ENCODE measurements around the gene TCEA2. TPM values are rescaled to one million over a fixed set of nuclear protein-coding genes. Genes with fewer than 3 reads are reported as not detected.

Gene TCEA2
- total RNA-seq, 1 donor from 2014 or later = 23.2 TPM

DNA sequence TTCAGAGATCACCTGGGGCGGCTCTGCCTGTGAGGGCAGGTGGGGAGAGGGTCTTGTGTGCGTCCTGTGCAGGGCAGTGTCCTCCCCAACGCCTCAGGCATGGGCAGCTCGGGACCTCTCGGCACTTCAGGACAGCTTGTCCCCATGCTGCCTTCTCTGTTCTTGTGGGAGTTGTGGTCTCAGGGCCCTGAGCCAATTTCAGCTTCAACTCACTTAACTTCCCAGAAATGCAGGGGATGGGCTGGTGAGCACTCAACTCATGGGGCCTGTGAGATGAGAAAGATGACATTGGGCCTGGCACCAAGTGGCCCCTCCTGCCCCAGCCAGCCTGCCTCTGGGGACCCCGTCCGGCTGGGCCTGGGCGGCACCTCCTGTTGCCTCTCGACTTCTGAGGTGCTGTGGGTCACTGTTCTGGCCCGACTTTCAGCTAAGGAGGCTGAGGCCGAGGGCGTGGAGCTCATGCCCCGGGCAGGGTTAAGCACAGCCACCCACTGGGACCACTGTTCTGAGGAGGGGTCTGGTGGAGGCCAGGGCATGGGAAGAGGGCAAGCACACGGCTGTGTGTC, 9.6 kb downstream of the TCEA2 start:
- H3K4me3 Mint-ChIP-seq = no peak overlapping the region
- Histone ChIP-seq H3F3A (ENCODE audit: low read depth) (no peaks in the 10 kb centered on the region), H3K79me2 (ENCODE audit: low read depth) (no peaks in the 10 kb centered on the region), H2AFZ (replicated peaks) (no peak overlapping the region), H3K9me3 (ENCODE audit: low read depth) (no peaks in the 10 kb centered on the region), H3K36me3 (no peaks in the 10 kb centered on the region), H4K20me1 (ENCODE audit: low read depth) (peaks cover 15% of the 10 kb centered on the region), H3K27ac (no peak overlapping the region), H3K4me2 (no peak overlapping the region), H3K4me3 (no peak overlapping the region), H3K9ac (no peak overlapping the region), H3K4me1 (no peaks in the 10 kb centered on the region), H3K27me3 (no peaks in the 10 kb centered on the region)
- no peak overlapping the region for H3K27ac Mint-ChIP-seq
- H3K9me3 Mint-ChIP-seq = no peaks in the 10 kb centered on the region
- H3K4me1 Mint-ChIP-seq = no peaks in the 10 kb centered on the region
- H3K36me3 Mint-ChIP-seq = no peaks in the 10 kb centered on the region
- no peak for DNase-seq (ENCODE audit: low spot score)
- TF ChIP-seq, protein P1, sequence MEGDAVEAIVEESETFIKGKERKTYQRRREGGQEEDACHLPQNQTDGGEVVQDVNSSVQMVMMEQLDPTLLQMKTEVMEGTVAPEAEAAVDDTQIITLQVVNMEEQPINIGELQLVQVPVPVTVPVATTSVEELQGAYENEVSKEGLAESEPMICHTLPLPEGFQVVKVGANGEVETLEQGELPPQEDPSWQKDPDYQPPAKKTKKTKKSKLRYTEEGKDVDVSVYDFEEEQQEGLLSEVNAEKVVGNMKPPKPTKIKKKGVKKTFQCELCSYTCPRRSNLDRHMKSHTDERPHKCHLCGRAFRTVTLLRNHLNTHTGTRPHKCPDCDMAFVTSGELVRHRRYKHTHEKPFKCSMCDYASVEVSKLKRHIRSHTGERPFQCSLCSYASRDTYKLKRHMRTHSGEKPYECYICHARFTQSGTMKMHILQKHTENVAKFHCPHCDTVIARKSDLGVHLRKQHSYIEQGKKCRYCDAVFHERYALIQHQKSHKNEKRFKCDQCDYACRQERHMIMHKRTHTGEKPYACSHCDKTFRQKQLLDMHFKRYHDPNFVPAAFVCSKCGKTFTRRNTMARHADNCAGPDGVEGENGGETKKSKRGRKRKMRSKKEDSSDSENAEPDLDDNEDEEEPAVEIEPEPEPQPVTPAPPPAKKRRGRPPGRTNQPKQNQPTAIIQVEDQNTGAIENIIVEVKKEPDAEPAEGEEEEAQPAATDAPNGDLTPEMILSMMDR (IDR thresholded peaks at IDR 0.05) = no peak
- no peak for TF ChIP-seq EZH2phosphoT487 (IDR thresholded peaks at IDR 0.05)
- no peak for TF ChIP-seq EZH2 (IDR thresholded peaks at IDR 0.05)
- H3K27me3 Mint-ChIP-seq (ENCODE audit: insufficient read depth, low read depth) = no peaks in the 10 kb centered on the region

DNA sequence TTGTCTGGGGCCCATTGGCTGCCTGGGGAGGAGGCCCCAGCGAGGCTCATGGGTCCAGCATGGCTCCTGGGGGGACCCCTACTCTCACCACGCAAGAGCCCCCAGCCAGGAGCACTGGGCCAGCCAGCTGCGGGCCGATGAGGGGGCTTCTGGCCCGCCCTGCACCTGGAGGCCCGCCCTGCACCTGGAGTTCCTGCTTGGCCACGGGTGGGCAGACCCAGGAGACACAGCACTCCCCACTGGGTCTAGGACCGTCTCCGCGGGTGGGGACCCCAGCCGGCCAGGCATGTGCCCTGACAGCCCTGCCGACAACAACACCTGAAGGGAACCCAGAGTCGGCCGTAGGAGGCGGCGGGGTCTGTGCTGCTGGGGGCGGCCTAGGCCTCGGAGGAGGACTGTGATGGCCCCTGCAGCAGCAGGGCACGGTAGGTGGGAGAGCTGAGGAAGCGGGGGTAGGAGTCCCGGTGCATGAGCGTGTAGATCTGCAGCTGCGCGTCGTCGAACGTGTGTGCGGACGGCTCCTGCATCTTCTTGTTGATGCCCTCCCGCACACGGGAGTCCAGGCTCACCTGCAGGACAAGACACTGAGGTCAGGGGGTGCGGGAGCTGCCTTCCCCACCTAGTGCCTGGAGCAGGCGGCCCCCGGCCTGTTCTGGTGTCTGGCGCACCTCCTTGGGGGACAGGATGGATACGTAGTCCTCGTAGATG, 10.6 kb downstream of the TCEA2 start:
- Histone ChIP-seq H3K4me3 (no peak overlapping the region), H3K4me1 (peaks cover under 1% of the 10 kb centered on the region), H3K9ac (no peak overlapping the region), H4K20me1 (ENCODE audit: low read depth) (peaks cover 15% of the 10 kb centered on the region), H3K36me3 (no peaks in the 10 kb centered on the region), H2AFZ (replicated peaks) (no peak overlapping the region), H3K9me3 (ENCODE audit: low read depth) (no peaks in the 10 kb centered on the region), H3K27ac (no peak overlapping the region), H3K4me2 (no peak overlapping the region), H3K79me2 (ENCODE audit: low read depth) (no peaks in the 10 kb centered on the region), H3F3A (ENCODE audit: low read depth) (peaks cover 3% of the 10 kb centered on the region), H3K27me3 (no peaks in the 10 kb centered on the region)
- H3K27ac Mint-ChIP-seq = no peak overlapping the region
- H3K9me3 Mint-ChIP-seq = no peaks in the 10 kb centered on the region
- TF ChIP-seq EZH2 (IDR thresholded peaks at IDR 0.05) = no peak
- TF ChIP-seq EZH2phosphoT487 (IDR thresholded peaks at IDR 0.05) = no peak
- TF ChIP-seq, protein P1 (IDR thresholded peaks at IDR 0.05) = no peak
- H3K4me3 Mint-ChIP-seq = no peak overlapping the region
- DNase-seq (ENCODE audit: low spot score) = no peak
- H3K4me1 Mint-ChIP-seq = no peaks in the 10 kb centered on the region
- H3K36me3 Mint-ChIP-seq = no peaks in the 10 kb centered on the region
- no peaks in the 10 kb centered on the region for H3K27me3 Mint-ChIP-seq (ENCODE audit: insufficient read depth, low read depth)

DNA sequence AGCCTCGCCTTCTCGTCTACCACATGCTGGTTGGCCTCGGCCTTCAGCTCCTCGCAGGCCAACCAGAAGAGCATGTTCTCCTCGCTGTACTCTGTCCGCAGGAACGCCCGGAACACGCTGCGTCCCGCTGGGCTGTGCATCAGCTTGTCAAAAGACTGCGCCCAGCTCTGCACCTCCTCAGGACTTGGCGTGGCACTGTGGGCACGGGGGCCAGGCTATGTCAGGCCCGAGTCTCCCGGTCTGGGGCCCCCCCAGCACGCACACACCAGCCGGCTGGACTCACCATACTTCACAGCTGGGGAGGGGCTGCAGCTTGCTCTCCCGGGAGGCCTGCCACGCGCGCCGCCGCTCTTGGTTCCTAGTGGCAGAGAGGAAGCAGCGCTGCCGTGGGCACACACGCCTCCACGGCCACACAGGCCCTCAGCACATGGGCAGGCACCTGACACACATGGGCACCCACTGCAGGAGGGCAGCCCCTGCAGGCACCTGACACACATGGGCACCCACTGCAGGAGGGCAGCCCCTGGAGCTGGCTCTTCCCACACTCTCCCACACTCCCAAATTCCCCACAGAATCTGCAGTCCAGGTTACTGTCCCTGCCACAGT, 11.3 kb downstream of the TCEA2 start:
- Histone ChIP-seq H3K27me3 (peaks cover 4% of the 10 kb centered on the region), H3F3A (ENCODE audit: low read depth) (peaks cover 10% of the 10 kb centered on the region), H3K79me2 (ENCODE audit: low read depth) (no peaks in the 10 kb centered on the region), H3K36me3 (no peaks in the 10 kb centered on the region), H3K4me1 (peaks cover 7% of the 10 kb centered on the region), H3K9ac (no peak overlapping the region), H3K4me2 (no peak overlapping the region), H2AFZ (replicated peaks) (no peak overlapping the region), H3K9me3 (ENCODE audit: low read depth) (no peaks in the 10 kb centered on the region), H3K27ac (no peak overlapping the region), H3K4me3 (no peak overlapping the region), H4K20me1 (ENCODE audit: low read depth) (peaks cover 12% of the 10 kb centered on the region)
- Mint-ChIP-seq H3K4me1 (peaks cover 5% of the 10 kb centered on the region), H3K36me3 (no peaks in the 10 kb centered on the region), H3K4me3 (no peak overlapping the region), H3K27me3 (ENCODE audit: insufficient read depth, low read depth) (no peaks in the 10 kb centered on the region), H3K27ac (no peak overlapping the region), H3K9me3 (no peaks in the 10 kb centered on the region)
- TF ChIP-seq EZH2phosphoT487 (IDR thresholded peaks at IDR 0.05) (no peak), EZH2 (IDR thresholded peaks at IDR 0.05) (no peak)
- TF ChIP-seq, protein P1 (IDR thresholded peaks at IDR 0.05) = no peak
- no peak for DNase-seq (ENCODE audit: low spot score)

All from neural progenitor cell (in vitro differentiated cells).